Hindlimb muscle (tissue), 1 donor: ENCODE data around the gene PSMA5. TPM values are rescaled to one million over a fixed set of nuclear protein-coding genes. Genes with fewer than 3 reads are reported as not detected.
"Not testable (repeated sequence)": the region's sequence is repeated elsewhere in the genome, so short reads cannot be mapped to it uniquely, and the experiment has no call there.

Experiments used
- DNase-seq: peaks from one replicate; pipeline ENCODE4 v3.0.0-alpha.2; 2013
- polyA plus RNA-seq: library from polyadenylated mRNA; unstranded; fragments of 120-200 nt; gene quantifications from one replicate; pipeline ENCODE4 v1.2.1, GENCODE V29; 2013; ENCODE audit not compliant: insufficient read length

Gene PSMA5
- 52.5 TPM for polyA plus RNA-seq

DNA sequence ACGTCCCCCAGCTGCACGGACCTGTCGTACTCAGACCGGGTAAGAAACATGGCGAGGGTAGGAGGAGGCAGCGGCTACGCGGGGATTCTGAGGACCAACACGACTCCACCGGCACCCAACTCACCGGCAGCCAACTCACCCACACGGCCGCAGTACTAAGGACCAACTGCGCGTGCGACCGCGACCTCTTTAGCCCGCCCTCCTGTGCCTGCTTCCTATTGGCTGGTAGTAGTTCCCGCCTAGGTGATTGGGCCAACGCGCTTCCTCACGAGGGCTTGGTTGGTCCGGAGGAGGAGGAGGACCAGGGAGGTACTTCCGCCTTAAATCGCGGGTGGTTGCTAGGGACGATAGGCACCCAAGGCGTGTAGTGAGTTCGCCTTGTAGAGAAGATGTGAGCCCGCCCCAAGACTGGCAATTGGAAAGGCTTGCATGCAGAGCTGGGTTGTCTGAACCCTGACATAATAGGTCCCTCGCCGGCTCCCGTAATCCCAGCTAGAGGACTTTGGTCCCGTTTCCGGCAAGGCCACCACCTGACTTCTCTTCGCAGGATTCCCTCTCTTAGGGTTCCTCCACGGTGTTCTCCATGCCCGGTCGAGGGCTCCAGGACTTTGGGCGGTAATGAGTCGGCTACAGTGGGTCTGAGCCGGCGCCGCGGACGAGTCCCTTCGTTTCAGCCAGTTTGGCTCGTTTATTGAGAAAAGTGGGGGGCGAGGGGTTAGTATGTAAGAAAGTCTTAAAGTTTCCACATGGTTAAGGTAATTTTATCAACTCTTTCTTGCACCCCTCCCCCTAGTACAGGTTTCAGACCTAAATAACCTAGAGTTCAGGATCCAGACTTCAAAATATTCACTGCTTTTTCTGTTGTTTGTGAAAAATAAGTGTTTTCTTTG, at the start of gene PSMA5:
Gene PSMA5 (minus strand): TSS at position 168 of the 890 bp plus-strand sequence. CDS start 118 bp downstream, at position 50.
- peak; percentile 96 for DNase-seq

DNA sequence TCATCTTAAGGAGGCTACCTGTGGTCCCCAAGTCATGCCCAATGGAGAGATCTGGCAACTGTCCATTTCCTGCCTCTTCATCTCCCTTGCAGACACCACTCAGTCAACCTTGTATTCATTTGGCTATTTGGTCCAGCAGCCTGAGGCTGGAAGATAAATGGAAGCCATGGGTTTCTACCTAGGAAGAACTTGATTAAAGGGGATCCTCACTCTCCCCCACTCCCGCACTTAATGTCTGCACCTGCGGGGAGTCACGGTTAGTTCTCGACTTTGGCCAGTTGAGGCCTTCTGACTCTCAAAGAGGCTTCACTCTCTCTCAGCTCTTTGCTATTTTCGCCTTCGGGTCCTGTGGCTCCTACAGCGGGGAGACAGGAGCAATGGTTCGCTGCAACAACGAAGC, 49.0 kb upstream of the PSMA5 start:
- DNase-seq: no peak

DNA sequence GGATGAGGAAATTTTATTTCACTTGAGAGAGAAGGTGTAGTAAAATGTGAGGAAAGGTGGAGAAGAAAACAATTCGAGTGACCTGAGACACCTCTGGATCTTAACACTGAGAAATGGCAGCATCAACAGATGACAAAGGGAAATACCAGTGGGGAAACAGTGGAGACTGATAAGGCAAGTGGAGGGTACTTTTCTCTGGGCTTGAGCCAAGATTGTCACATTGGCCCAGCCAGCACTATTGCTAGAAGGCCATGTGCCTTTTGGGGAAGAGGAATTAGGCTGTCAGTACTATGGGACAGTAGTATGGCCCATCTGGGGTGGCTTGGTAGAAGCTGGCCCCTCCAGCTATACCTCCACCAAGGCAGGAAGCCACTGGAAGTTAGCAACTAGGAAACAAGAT, 48.4 kb upstream of the PSMA5 start:
- no peak for DNase-seq

DNA sequence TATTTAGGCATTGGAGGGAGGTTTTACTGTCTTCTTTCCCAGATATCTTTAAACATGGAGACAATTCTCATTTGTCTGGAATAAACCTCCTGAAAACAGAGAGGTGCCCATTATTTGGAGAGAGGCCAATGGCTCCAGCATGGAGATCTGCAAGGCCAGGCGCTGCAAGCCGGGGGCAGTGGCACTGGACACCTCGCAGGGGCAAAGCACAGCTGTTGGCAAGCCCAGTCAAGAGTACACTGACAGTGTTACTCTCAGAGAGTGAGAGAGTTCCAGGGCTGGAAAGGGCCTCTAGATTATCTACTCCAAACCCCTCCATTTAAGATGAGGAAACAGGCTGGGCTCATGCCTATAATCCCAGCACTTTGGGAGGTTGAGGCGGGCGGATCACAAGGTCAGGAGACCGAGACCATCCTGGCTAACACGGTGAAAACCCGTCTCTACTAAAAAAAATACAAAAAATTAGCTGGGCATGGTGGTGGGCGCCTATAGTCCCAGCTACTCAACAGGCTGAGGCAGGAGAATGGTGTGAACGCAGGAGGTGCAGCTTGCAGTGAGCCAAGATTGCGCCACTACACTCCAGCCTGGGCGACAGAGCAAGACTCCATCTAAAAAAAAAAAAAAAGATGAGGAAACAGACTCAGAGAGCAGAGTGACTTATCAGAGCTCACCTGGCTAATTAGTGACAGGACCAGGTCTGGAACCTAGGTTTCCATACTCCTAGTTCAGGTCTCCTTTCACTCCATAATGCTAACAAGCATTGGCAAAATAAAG, 47.2 kb upstream of the PSMA5 start:
- not testable (repeated sequence) for DNase-seq

DNA sequence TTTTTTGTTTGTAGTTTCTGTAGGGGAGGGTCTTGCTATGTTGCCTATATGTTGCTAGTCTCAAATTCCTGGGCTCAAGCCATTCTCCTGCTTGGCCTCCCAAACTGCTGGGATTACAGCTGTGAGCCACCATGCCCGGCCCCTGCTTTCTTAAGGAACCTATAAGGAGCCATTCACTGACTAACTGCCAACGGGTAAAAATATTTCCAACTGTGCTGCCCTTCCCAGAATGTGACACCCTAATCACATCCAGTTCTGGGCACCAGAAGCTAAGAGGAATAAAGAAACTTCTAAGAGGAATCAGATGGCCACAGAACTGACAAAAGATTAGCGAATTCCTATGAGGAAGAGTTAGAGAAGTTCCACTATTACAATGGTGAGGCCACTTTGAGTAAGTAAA, 46.5 kb upstream of the PSMA5 start:
- no peak for DNase-seq

DNA sequence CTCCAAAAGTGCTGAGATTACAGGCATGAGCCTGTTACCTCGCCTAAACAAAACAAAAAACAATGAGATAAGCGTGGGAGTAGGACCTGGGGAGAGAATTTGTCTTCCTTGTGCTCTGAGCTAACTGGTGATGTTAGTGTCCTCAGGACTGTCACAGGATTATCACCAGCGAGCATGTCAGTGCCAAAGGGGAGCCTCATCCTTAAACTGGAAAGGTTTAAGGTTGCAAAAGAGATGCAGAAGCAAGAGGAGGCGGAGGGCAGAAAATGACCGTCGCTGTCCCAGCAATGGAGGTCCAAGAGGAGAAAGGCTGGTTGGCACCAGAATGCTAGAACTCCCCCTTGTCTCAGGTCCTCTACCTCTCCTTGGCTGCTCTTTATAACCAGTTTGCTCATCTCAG, 44.0 kb upstream of the PSMA5 start:
- no peak for DNase-seq

DNA sequence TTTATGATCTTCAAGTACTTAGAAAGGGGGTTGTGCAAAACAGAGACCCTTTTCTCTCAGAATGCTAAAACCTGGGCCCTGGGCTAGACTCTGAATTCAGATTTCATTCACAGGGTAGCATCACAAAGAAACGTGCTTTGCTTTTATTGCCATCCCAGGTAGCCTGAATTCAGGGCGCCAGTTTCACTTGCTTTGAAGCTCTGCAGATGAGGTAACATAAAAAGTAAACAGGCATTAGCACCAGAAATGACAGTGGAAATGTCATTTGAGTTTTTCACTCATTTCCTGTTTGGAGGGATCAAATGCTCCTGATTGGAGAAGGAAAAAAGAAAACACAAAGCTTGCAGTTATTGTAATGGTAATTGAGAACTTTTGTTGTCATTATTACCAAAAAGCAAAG, 42.7 kb upstream of the PSMA5 start:
- DNase-seq: no peak

DNA sequence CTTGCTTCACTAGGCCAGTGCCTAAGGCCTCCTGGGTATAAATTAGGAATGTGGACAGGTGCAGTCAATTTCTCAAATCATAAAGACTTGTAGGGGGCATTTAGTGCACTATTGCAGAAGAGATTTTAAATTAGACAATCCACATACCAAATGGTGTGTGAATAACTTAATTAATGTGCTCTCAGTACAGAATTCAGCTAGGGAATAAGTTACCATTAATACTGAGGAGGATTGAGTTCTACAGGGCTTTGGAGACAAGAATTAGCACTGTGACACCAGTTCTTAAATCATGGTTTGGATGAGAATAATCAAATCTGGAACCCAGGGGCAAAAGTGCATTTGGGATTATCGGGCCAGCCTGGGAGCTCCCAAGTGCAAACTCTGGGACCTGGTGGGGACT, 41.8 kb upstream of the PSMA5 start:
- DNase-seq: no peak

DNA sequence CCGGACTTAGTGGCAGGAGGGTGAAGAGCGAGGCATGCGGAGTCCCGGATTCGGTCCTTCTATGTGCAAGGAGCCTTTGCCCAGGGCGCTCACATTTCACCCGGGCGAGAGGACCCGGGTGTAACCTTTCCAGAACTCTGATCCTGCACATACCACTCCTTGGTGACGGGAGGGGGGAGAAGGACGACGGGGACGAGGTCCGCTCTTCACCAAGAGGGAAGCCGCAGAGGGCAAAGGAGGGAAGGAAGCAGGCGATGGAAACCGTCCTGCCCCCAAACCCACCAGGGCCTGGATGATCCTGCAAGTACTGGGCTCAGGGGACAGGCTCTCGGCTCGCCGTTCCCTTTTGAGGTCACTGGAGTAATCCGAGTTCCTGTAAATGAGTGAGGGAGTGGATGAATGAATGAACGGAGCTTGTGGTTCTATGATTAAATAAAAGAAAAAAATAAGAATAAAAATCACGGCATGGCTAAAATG, 41.1 kb upstream of the PSMA5 start:
- DNase-seq: no peak

DNA sequence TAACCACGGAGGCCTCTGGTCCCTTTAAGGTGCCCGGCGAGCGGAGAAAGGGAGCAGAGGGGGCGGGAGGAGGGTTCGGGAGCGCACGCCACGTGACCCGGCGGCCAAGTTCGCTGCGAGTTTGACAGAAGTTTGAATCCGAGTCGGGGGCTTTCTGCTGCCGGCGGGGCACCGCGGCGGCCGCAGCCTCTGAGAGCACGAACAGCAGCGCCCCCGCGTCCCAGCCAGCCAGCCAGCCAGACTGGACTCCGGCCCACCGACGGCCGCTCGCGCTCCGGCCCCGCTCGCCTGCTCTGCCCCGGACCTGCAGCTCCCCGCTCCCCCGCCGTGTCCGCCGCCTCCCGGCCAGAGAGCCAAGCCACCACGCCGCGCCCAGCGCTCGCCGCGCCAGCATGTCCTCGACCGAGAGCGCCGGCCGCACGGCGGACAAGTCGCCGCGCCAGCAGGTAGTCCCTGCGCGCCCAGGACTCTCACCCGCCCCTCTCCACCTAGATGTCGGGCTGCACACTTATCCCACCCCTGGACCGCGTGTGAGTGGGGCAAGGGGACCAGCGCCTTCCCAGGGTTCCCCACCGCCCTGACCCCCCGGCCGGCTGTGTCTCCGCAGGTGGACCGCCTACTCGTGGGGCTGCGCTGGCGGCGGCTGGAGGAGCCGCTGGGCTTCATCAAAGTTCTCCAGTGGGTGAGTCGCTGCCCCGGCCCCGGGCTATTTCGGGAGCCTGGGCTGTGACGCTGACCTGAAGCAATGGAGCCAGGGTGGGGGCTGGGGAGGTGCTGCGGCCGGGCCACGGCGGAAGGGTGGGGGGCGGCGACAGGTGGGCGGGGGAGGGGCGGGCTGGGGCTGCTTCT, 40.4 kb upstream of the PSMA5 start, which contains the start of gene SYPL2:
Gene SYPL2 (plus strand): TSS at position 95 of the 849 bp plus-strand sequence. CDS start 298 bp downstream, at position 393.
- DNase-seq: no peak

DNA sequence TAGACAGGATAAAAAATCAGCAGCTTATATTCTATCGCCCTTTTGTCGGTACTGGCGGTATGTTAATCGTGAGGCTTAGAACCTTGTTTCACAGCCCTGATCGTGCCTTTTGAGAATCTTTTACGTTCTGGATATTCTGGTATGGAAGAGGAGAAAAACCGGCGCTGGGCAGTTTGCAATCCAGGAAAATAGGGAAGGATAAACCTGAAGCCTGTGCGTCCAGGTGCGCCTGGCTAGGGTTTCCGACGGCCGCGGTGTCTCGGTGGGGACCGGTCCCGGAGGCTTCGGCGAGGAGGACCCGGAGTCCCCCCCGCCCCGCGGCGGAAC, 39.8 kb upstream of the PSMA5 start:
- no peak for DNase-seq

DNA sequence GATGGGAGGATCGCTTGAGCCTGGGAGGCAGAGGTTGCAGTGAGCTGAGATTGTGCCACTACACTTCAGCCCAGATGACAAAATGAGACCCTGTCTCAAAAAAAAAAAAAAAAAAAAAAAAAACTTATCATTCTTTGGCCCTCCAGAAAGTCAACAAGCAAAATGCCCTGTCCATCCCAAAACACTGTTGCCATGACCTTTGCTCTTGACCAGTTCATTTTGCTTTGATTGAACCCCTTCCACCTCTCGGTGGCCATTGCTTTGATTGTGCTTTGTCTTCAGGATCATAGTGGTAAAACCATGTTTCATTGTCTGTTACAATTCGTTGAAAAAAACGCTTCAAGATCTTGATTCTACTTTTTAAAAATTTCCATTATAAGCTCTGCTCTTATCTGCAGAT, 31.6 kb upstream of the PSMA5 start:
- DNase-seq: no peak

DNA sequence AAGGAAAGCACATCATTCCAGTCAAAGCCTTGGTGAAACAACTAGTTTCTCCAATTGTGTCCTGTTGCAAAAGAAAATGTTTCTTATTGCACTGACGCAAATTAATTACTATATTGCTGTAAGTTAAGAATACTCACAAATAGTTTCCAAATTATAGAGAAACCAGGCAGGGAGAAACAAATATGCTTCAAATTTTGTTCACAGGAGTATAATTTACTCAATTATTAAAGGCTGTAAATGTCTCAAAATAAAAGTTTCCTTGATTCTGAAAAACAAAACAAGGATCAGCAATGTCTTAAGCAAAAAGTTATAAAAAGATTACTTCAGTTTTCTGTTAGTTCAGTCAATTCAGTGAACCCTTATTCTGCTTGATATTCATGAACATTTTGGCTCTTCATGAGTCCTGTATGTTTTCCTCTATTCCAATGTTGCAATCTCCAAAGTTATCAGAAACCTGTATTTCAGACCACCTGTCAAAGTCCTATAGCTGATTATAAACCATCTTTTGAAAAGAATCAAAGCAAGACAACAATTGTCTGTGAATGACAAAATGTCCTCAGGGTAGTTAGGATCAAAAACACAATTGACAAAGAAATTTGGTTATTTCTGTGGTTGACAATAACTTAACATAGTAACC, 28.4 kb upstream of the PSMA5 start:
- DNase-seq: no peak

DNA sequence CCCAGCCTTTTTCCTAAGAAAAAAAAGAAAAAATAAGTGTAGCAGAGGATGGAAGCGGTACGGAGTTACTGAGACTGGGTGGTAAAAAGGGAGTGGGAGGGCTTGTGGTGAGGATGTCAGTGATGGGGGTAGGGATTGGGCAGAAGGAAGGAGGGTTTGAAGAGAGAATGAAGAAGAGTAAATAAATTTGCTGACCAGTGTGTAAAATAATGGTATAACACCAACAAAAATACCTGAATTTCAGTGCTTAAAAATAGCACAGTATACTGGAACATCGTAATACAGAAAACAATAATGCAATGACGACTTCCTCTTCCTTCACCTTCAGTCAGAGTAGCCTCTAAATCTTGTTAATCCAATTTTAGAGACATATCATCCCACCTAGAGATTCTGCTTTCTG, 21.3 kb upstream of the PSMA5 start:
- DNase-seq: no peak

DNA sequence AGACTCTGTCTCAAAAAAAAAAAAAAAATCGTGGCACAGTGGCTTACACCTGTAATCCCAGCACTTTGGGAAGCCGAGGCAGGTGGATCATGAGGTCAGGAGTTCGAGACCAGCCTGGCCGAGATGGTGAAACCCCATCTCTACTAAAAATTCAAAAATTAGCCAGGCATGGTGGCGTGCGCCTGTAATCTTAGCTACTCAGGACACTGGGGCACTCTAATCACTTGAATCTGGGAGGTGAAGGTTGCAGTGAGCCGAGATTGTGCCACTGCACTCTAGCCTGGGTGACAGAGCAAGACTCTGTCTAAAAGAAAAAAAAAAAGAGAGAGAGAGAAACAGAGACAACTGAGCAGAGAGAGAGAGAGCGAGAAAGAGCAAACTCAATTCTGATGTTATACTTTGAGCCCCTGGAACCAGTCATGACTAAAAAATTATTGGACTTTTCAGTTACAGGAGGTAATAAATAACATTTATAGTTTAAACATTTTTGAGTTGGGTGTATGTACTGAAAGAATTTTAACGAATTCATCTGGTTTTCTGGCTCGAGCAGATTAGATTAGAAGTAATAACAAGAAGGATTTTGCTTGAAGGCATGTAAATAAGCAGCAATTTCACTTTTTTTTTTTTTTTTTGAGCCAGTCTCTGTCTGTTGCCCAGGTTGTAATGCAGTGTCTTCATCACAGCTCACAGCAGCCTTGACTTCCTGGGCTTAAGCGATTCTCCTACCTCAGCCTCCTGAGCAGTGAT, 19.9 kb upstream of the PSMA5 start:
- not testable (repeated sequence) for DNase-seq

DNA sequence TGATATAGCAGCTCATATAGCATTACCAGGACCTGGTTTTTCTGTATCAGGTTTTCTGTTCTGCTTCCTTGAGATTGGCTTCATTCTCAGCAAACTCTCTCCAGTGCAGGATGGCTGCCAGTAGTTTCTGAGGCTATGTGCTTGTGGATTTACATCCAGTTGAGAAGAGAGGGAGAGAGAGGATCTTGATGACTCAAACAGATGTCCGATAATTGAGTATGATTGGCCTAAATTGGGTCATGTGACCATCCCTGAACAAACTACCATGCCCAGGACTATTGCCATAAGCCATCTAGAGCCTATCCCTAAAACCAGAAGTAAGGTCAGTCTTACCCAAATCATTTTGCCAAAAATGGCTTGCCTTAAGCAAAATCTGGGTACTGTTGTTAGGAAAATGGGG, 18.1 kb upstream of the PSMA5 start:
- no peak for DNase-seq

DNA sequence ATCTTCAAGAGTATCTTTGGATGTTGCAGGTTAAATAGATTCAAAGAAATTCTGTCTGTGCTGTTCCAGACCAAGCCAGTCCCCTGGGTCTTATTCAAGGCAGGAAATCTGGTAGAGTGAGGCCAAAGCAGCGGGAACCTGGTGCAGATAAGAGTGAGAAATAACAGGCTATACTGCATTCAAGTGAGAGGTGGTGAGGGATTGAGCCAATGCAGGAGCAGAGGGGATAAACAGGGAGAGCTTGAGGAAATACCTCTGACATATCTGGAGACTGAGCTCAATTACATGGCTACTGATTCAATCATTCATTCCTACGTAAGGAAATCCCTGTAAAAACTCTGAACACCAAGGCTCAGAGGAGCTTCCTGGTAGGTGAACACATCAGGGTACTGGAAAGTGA, 17.2 kb upstream of the PSMA5 start:
- DNase-seq: no peak

DNA sequence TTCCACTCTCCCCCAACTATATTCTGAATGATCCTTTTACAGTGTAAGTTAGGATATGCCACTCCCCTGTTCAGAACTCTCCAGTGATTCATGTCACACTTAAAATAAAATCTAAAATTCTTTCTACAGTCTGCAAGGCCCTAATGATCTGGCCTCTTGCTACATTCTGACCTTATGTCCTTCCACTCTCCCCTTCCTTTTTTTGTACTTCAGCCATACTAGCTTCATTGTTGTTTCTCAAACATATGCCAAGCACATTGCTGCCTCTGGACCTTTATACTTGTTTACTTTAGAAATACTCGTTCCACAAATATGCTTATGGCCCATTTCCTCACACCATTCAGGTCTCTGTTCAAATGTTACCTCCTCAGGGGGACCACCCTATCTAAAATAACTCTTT, 14.8 kb upstream of the PSMA5 start:
- DNase-seq: no peak

DNA sequence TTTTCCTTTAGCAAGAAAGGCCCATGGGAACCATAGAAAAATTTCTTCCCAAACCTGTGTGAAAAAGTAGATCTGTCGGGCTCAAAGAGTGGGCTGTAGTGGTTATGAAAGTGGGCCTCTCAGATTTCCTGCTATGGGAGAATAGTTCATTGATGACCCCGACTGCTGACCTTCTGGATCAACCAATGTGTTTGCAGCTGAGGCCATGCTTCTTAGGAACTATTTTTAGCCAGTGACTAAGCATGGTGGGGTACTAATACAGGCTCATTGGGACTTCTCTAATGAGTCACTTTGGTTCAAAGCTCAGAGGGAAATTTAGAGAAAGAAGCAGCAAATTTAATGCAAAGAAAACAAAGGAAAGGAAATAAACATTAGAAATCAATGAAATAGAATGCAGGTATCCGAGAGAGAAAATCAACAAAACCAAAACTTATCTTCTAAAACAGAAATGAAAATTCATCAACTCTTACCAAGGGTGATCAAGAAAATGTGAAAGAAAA, 12.6 kb upstream of the PSMA5 start:
- DNase-seq: no peak

DNA sequence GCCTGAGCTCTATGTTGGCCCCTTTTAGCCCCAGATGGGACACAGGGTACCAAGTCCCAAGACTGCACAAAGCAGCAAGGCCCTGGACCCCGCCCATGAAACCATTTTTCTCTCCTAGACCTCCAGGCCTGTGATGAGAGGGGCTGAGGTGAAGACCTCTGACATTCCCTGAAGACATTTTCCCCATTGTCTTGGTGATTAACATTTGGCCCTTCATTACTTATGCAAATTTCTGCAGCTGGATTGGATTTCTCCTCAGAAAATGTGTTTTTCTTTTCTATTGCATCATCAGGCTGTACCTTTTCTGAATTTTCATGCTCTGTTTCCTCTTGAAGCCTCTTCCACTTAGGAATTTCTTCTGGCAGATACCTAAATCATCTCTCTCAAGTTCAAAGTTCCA, 8.2 kb upstream of the PSMA5 start:
- DNase-seq: no peak

DNA sequence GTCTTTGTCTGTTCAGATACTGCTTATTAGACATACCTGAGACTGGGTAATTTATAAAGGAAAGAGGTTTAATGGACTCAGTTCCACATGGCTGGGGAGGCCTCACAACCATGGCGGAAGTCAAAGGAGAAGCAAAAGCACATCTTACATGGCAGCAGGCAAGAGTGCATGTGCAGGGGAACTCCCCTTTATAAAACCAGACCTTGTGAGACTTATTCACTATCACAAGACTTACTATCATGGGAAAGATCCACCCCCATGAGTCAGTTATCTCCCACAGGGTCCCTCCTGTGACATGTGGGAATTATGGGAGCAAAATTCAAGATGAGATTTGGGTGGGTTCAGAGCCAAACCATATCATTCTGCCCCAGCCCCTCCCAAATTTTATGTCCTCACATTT, 7.1 kb upstream of the PSMA5 start:
- DNase-seq: no peak
